ENCODE data around the gene PTGDS. TPM values are rescaled to one million over a fixed set of nuclear protein-coding genes. Genes with fewer than 3 reads are reported as not detected.

PTGDS gene
- total RNA-seq, 1 donor from 2014 or later, result 249 TPM

GRCh38 chr9:137021568-137021978 lies 44.3 kb downstream of the PTGDS start:
- no peak for DNase-seq (ENCODE audit: low spot score)

GRCh38 chr9:137021979-137022661 lies 44.8 kb downstream of the PTGDS start:
- no peak for DNase-seq (ENCODE audit: low spot score)

- no peak for DNase-seq (ENCODE audit: low spot score)
These were observed 45.3 kb downstream of the PTGDS start for GRCh38 chr9:137022662-137023008.

- no peak for DNase-seq (ENCODE audit: low spot score)
These were observed 45.9 kb downstream of the PTGDS start for GRCh38 chr9:137023157-137023556.

- no peak for DNase-seq (ENCODE audit: low spot score)
These were observed 46.3 kb downstream of the PTGDS start for GRCh38 chr9:137023583-137023991.

- DNase-seq (ENCODE audit: low spot score), result no peak
These were observed 48.2 kb downstream of the PTGDS start for GRCh38 chr9:137025517-137025966.

GRCh38 chr9:137026384-137026783 lies 49.1 kb downstream of the PTGDS start:
- DNase-seq (ENCODE audit: low spot score), result no peak

GRCh38 chr9:137026828-137027227 lies 49.5 kb downstream of the PTGDS start:
- no peak for DNase-seq (ENCODE audit: low spot score)

- no peak for DNase-seq (ENCODE audit: low spot score)
These were observed 50.3 kb downstream of the PTGDS start, which contains the start of gene ABCA2 for GRCh38 chr9:137027369-137028262. Gene ABCA2 (minus strand): TSS chr9:137028237. CDS start chr9:137028140, 97 bp downstream.

GRCh38 chr9:137028263-137029057 lies 51.2 kb downstream of the PTGDS start:
- no peak for DNase-seq (ENCODE audit: low spot score)

- no peak for DNase-seq (ENCODE audit: low spot score)
These were observed 52.0 kb downstream of the PTGDS start for GRCh38 chr9:137029058-137029936.

GRCh38 chr9:137030006-137030405 lies 52.7 kb downstream of the PTGDS start:
- DNase-seq (ENCODE audit: low spot score), result no peak

GRCh38 chr9:137030538-137031527 lies 53.5 kb downstream of the PTGDS start:
- no peak for DNase-seq (ENCODE audit: low spot score)

Other genes with a start within 250 kb of the PTGDS start
- 9.2 TPM for gene LCN10, start 234.6 kb upstream of the PTGDS start, total RNA-seq
- 16.2 TPM for gene LCN6, start 229.0 kb upstream of the PTGDS start, total RNA-seq
- not detected for gene LCN8, start 219.3 kb upstream of the PTGDS start, total RNA-seq
- gene LCN15, start 213.0 kb upstream of the PTGDS start, total RNA-seq, result 0.32 TPM
- 33.0 TPM for gene TMEM141, start 186.2 kb upstream of the PTGDS start, total RNA-seq
- gene CCDC183, start 181.2 kb upstream of the PTGDS start, total RNA-seq, result 0.71 TPM
- gene RABL6, start 169.6 kb upstream of the PTGDS start, total RNA-seq, result 54.9 TPM
- 1.00 TPM for gene AJM1, start 135.0 kb upstream of the PTGDS start, total RNA-seq
- 89.6 TPM for gene PHPT1, start 128.1 kb upstream of the PTGDS start, total RNA-seq
- 1.6 TPM for gene MAMDC4, start 125.2 kb upstream of the PTGDS start, total RNA-seq
- gene EDF1, start 111.2 kb upstream of the PTGDS start, total RNA-seq, result 215 TPM
- gene TRAF2, start 91.0 kb upstream of the PTGDS start, total RNA-seq, result 8.8 TPM
- 95.2 TPM for gene FBXW5, start 32.8 kb upstream of the PTGDS start, total RNA-seq
- not detected for gene C8G, start 32.3 kb upstream of the PTGDS start, total RNA-seq
- not detected for gene LCN12, start 25.2 kb upstream of the PTGDS start, total RNA-seq
- 0.71 TPM for gene LCNL1, start 5.5 kb downstream of the PTGDS start, total RNA-seq
- gene PAXX, start 14.9 kb downstream of the PTGDS start, total RNA-seq, result 29.4 TPM
- gene CLIC3, start 19.1 kb downstream of the PTGDS start, total RNA-seq, result 1.6 TPM
- 47.2 TPM for gene ABCA2, start 50.7 kb downstream of the PTGDS start, total RNA-seq
- gene FUT7, start 54.6 kb downstream of the PTGDS start, total RNA-seq, result 0.55 TPM
- gene NPDC1, start 68.7 kb downstream of the PTGDS start, total RNA-seq, result 95.3 TPM
- gene ENTPD2, start 76.6 kb downstream of the PTGDS start, total RNA-seq, result not detected
- 0.42 TPM for gene SAPCD2, start 93.1 kb downstream of the PTGDS start, total RNA-seq
- gene UAP1L1, start 100.0 kb downstream of the PTGDS start, total RNA-seq, result 28.1 TPM
- 33.0 TPM for gene MAN1B1, start 109.5 kb downstream of the PTGDS start, total RNA-seq
- 150 TPM for gene DPP7, start 137.2 kb downstream of the PTGDS start, total RNA-seq
- not detected for gene GRIN1, start 161.7 kb downstream of the PTGDS start, total RNA-seq
- not detected for gene LRRC26, start 192.5 kb downstream of the PTGDS start, total RNA-seq
- not detected for gene TMEM210, start 194.6 kb downstream of the PTGDS start, total RNA-seq
- 39.3 TPM for gene ANAPC2, start 211.1 kb downstream of the PTGDS start, total RNA-seq
- 53.3 TPM for gene SSNA1, start 211.2 kb downstream of the PTGDS start, total RNA-seq
- 5.1 TPM for gene TPRN, start 223.2 kb downstream of the PTGDS start, total RNA-seq
- gene TMEM203, start 228.1 kb downstream of the PTGDS start, total RNA-seq, result 24.8 TPM
- 10.4 TPM for gene NDOR1, start 228.2 kb downstream of the PTGDS start, total RNA-seq
- 5.9 TPM for gene RNF208, start 244.7 kb downstream of the PTGDS start, total RNA-seq
- 0.42 TPM for gene CYSRT1, start 247.7 kb downstream of the PTGDS start, total RNA-seq
- not detected for gene RNF224, start 250.0 kb downstream of the PTGDS start, total RNA-seq